HG03558 (cell line): ENCODE measurements around the gene GDPD1.
"Not testable (repeated sequence)": the region's sequence is repeated elsewhere in the genome, so short reads cannot be mapped to it uniquely, and the experiment has no call there.

Experiments
- ATAC-seq: cut with Tn5 transposase; IDR thresholded peaks from one replicate; pipeline ENCODE4 v1.9.1; 2021; ENCODE audit warnings: moderate number of reproducible peaks; ENCODE audit not compliant: unreplicated experiment; ENCODE audit errors: extremely low read depth

Gene GDPD1

GRCh38 chr17:59220328-59221158, at the start of gene GDPD1:
Gene GDPD1, plus strand, starts transcription at chr17:59220511. Its CDS starts 99 bp downstream, at chr17:59220610.
- ATAC-seq = peak; percentile 65

GRCh38 chr17:59172436-59173004, 47.8 kb upstream of the GDPD1 start:
- ATAC-seq = no peak

GRCh38 chr17:59174671-59175070, 45.6 kb upstream of the GDPD1 start:
- no peak for ATAC-seq

GRCh38 chr17:59175076-59175475, 45.2 kb upstream of the GDPD1 start:
- no peak for ATAC-seq

- ATAC-seq = no peak
These were observed 41.9 kb upstream of the GDPD1 start for GRCh38 chr17:59178266-59178985.

GRCh38 chr17:59179601-59180000, 40.7 kb upstream of the GDPD1 start:
- ATAC-seq = not testable (repeated sequence)

- no peak for ATAC-seq
These were observed 39.7 kb upstream of the GDPD1 start for GRCh38 chr17:59180626-59181025.

- no peak for ATAC-seq
These were observed 38.8 kb upstream of the GDPD1 start for GRCh38 chr17:59181481-59181880.

GRCh38 chr17:59185997-59186396, 34.3 kb upstream of the GDPD1 start:
- no peak for ATAC-seq

GRCh38 chr17:59186850-59187249, 33.5 kb upstream of the GDPD1 start:
- ATAC-seq = no peak

GRCh38 chr17:59190806-59191205, 29.5 kb upstream of the GDPD1 start:
- no peak for ATAC-seq

- no peak for ATAC-seq
These were observed 26.9 kb upstream of the GDPD1 start for GRCh38 chr17:59193336-59193862.

- no peak for ATAC-seq
These were observed 20.9 kb upstream of the GDPD1 start for GRCh38 chr17:59199398-59199797.

- no peak for ATAC-seq
These were observed 18.0 kb upstream of the GDPD1 start for GRCh38 chr17:59202320-59202719.

GRCh38 chr17:59219370-59219769, 941 bp upstream of the GDPD1 start:
- no peak for ATAC-seq

GRCh38 chr17:59219992-59220327, 351 bp upstream of the GDPD1 start:
- ATAC-seq = no peak

- no peak for ATAC-seq
These were observed 992 bp downstream of the GDPD1 start for GRCh38 chr17:59221159-59221847.

- ATAC-seq = no peak
These were observed 3.5 kb downstream of the GDPD1 start for GRCh38 chr17:59223813-59224212.

GRCh38 chr17:59228588-59228987, 8.3 kb downstream of the GDPD1 start:
- not testable (repeated sequence) for ATAC-seq

- ATAC-seq = no peak
These were observed 10.5 kb downstream of the GDPD1 start for GRCh38 chr17:59230764-59231163.
